ENCODE measurements around the gene ADAMTSL4.

DNA sequence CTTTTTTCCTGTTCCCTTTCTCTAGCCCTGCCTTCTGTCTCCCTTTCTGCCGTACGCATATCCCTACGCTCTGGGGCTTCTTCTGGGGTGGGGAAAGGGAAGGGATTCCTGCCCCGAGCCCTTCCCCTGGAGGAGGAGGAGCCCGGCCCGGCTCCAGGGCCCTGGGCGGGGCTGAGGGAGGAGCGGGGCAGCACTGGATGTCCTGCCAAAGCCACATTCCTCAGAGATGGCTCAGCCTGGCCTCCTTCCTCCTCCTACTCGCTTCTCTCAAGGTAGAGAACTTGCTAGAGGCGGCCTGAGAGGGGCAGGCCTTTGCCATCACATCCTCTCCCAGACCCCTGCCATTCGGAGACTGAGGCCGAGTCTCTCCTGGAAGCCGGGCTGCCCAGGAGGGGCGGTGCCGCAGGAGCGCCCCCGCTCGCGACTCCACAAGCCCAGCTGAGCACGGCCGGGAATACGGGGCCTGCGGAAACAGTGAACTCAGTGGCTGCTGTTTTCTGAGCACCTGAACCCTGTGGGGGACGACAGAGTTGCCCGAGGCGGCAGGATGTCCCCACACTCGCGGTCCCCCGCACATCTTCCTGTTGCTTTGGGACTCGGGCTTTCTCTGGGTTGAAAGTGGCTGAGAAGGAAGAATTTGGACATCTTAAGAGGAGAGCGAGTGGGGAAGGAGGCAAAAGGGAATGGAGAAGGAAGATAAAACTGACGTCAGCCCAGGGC, 12.2 kb downstream of the ADAMTSL4 start:
- TF ChIP-seq, protein P1, sequence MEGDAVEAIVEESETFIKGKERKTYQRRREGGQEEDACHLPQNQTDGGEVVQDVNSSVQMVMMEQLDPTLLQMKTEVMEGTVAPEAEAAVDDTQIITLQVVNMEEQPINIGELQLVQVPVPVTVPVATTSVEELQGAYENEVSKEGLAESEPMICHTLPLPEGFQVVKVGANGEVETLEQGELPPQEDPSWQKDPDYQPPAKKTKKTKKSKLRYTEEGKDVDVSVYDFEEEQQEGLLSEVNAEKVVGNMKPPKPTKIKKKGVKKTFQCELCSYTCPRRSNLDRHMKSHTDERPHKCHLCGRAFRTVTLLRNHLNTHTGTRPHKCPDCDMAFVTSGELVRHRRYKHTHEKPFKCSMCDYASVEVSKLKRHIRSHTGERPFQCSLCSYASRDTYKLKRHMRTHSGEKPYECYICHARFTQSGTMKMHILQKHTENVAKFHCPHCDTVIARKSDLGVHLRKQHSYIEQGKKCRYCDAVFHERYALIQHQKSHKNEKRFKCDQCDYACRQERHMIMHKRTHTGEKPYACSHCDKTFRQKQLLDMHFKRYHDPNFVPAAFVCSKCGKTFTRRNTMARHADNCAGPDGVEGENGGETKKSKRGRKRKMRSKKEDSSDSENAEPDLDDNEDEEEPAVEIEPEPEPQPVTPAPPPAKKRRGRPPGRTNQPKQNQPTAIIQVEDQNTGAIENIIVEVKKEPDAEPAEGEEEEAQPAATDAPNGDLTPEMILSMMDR (IDR thresholded peaks at IDR 0.05): peak; percentile 71
- TF ChIP-seq ZFX (IDR thresholded peaks at IDR 0.05; ENCODE audit: borderline replicate concordance): no peak

All from 22Rv1 (cell line).